Loucy (cell line): ENCODE results near the gene FMNL3.

ENCODE experiments used
- EZH2phosphoT487 ChIP-seq: fragments of 200-600 bp; IDR thresholded peaks from 2 replicates; pipeline ENCODE4 v1.6.1; 2018; ENCODE audit warnings: antibody characterized with exemption, mild to moderate bottlenecking, moderate library complexity, borderline replicate concordance
- TF ChIP-seq, protein P1 (sequence below): fragments of 200-600 bp; sonication (generic); conservative IDR thresholded peaks from 2 replicates; pipeline ENCODE4 v1.5.1; 2014; ENCODE audit warnings: mild to moderate bottlenecking, antibody characterized with exemption, low read length

DNA sequence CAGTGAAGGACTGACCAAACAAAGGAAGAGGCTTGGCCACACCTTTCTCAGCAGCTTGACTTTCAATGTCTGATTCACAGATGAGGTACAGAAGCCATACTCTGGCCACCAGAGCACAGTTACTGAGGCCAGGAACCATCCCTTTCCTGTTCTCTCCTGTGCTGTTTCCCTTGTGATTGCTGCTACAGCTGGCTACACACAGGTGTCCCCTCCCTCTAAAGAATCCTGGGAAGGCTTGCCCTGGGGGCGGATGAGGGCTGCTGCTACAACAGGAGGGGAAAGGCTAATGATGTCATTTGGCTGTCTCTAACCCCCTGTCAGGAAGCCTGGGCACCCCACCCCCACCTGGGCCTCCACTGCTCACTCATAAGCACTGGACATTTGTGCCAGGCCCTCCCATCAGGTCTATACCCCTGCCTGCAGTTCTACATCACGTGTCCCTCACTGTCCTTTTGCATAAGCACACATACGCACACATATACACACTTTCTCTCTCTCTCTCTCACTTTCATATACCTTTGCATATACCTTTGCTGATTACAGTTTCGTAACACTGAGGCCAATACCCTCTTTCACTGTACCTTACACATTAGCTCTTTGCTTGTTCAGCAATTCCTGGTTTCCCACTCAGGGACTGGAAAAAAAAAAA, 42.5 kb downstream of the FMNL3 start:
- TF ChIP-seq, protein P1, sequence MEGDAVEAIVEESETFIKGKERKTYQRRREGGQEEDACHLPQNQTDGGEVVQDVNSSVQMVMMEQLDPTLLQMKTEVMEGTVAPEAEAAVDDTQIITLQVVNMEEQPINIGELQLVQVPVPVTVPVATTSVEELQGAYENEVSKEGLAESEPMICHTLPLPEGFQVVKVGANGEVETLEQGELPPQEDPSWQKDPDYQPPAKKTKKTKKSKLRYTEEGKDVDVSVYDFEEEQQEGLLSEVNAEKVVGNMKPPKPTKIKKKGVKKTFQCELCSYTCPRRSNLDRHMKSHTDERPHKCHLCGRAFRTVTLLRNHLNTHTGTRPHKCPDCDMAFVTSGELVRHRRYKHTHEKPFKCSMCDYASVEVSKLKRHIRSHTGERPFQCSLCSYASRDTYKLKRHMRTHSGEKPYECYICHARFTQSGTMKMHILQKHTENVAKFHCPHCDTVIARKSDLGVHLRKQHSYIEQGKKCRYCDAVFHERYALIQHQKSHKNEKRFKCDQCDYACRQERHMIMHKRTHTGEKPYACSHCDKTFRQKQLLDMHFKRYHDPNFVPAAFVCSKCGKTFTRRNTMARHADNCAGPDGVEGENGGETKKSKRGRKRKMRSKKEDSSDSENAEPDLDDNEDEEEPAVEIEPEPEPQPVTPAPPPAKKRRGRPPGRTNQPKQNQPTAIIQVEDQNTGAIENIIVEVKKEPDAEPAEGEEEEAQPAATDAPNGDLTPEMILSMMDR = no peak
- no peak for TF ChIP-seq EZH2phosphoT487
